UCSD-AML1 (cell line): ENCODE data around the gene RALGAPB.
"Not testable (repeated sequence)": the region's sequence is repeated elsewhere in the genome, so short reads cannot be mapped to it uniquely, and the experiment has no call there.

Experiments used
- DNase-seq: peaks from one replicate; lab custom pipeline; 2025; ENCODE audit not compliant: unreplicated experiment; lab: John Stamatoyannopoulos, UW

The RALGAPB gene

GRCh38 chr20:38581013-38581412 lies 108.4 kb downstream of the RALGAPB start, which contains the start of gene ADIG:
Gene ADIG (plus strand): TSS chr20:38581197. CDS start chr20:38581251, 54 bp downstream.
- DNase-seq = no peak

- DNase-seq = no peak
These were observed 109.3 kb downstream of the RALGAPB start for GRCh38 chr20:38581830-38582358.

GRCh38 chr20:38583306-38583705 lies 110.7 kb downstream of the RALGAPB start:
- DNase-seq = no peak

- DNase-seq = no peak
These were observed 111.6 kb downstream of the RALGAPB start for GRCh38 chr20:38584099-38584763.

GRCh38 chr20:38585404-38586180 lies 112.9 kb downstream of the RALGAPB start:
- no peak for DNase-seq

- no peak for DNase-seq
These were observed 113.5 kb downstream of the RALGAPB start for GRCh38 chr20:38586181-38586525.

- DNase-seq = no peak
These were observed 115.7 kb downstream of the RALGAPB start for GRCh38 chr20:38588303-38588702.

GRCh38 chr20:38589351-38589750 lies 116.7 kb downstream of the RALGAPB start:
- no peak for DNase-seq

- no peak for DNase-seq
These were observed 117.5 kb downstream of the RALGAPB start for GRCh38 chr20:38589967-38590675.

GRCh38 chr20:38590676-38591473 lies 118.2 kb downstream of the RALGAPB start:
- DNase-seq = no peak

- DNase-seq = no peak
These were observed 119.1 kb downstream of the RALGAPB start for GRCh38 chr20:38591474-38592410.

GRCh38 chr20:38592411-38592790 lies 119.8 kb downstream of the RALGAPB start:
- not testable (repeated sequence) for DNase-seq

GRCh38 chr20:38594281-38594680 lies 121.6 kb downstream of the RALGAPB start:
- DNase-seq = not testable (repeated sequence)

- not testable (repeated sequence) for DNase-seq
These were observed 123.2 kb downstream of the RALGAPB start for GRCh38 chr20:38595886-38596285.

GRCh38 chr20:38599410-38599882 lies 126.8 kb downstream of the RALGAPB start:
- DNase-seq = no peak

GRCh38 chr20:38600057-38600456 lies 127.4 kb downstream of the RALGAPB start:
- DNase-seq = no peak

- DNase-seq = no peak
These were observed 128.9 kb downstream of the RALGAPB start, which contains the start of gene ARHGAP40 for GRCh38 chr20:38601216-38602184. Gene ARHGAP40 (plus strand): TSS chr20:38601809.

- no peak for DNase-seq
These were observed 129.5 kb downstream of the RALGAPB start for GRCh38 chr20:38602185-38602581.
